H1 (cell line): ENCODE data around the gene ACACA. TPM values are rescaled to one million over a fixed set of nuclear protein-coding genes. Genes with fewer than 3 reads are reported as not detected.

Experiments
- CTCF ChIA-PET: fragments of 300-600 bp; sonication (Branson Sonifier 250); formaldehyde crosslinking; loops from one replicate; lab custom pipeline; 2021; ENCODE audit not compliant: partially characterized antibody; lab: Charles Lee
- POLR2A ChIA-PET: fragments of 300-600 bp; sonication (Branson Sonifier 250); formaldehyde crosslinking; loops from one replicate; lab custom pipeline; 2021; ENCODE audit warnings: inconsistent platforms; ENCODE audit not compliant: partially characterized antibody; lab: Charles Lee
- DNase-seq, 2 experiments: peaks; one replicate each; pipeline versions ENCODE4 v3.0.0 to v3.0.0-alpha.2; 2010 to 2022; ENCODE audit warnings: low spot score in 2 of 2, low read depth in 1 of 2, mixed read lengths in 1 of 2
- FAIRE-seq: peaks from 2 replicates; lab custom pipeline; 2011; peaks lifted over from hg19 to GRCh38; lab: Jason Lieb, UNC
- H2AFZ ChIP-seq: 2 replicates; pipeline ENCODE4 v1.8.1; 2012; ENCODE audit warnings: low read length, inconsistent platforms
- H2AK5ac ChIP-seq: 2 replicates; pipeline ENCODE4 v1.6.1; 2013; ENCODE audit warnings: low read depth, low read length
- H2BK120ac ChIP-seq: replicated peaks from 2 replicates; pipeline ENCODE3; 2013; ENCODE audit warnings: low read depth, low read length, inconsistent platforms
- H2BK12ac ChIP-seq: 2 replicates; pipeline ENCODE4 v1.6.1; 2013; ENCODE audit warnings: low read depth, low read length
- H2BK15ac ChIP-seq: 2 replicates; pipeline ENCODE4 v1.6.1; 2013; ENCODE audit warnings: low read length
- H2BK20ac ChIP-seq: 2 replicates; pipeline ENCODE4 v1.6.1; 2013; ENCODE audit warnings: low read length
- H2BK5ac ChIP-seq: 2 replicates; pipeline ENCODE4 v1.6.1; 2013; ENCODE audit warnings: low read depth, low read length
- H3K14ac ChIP-seq: 2 replicates; pipeline ENCODE4 v1.6.1; 2013; ENCODE audit warnings: inconsistent platforms; ENCODE audit not compliant: insufficient read length
- H3K18ac ChIP-seq: 2 replicates; pipeline ENCODE4 v1.6.1; 2013; ENCODE audit warnings: low read length; ENCODE audit errors: extremely low read depth
- H3K23ac ChIP-seq: 2 replicates; pipeline ENCODE4 v1.6.1; 2013; ENCODE audit warnings: inconsistent platforms; ENCODE audit not compliant: insufficient read length
- H3K23me2 ChIP-seq: 2 replicates; pipeline ENCODE4 v1.6.1; 2013; ENCODE audit warnings: low read depth, low read length
- H3K27ac ChIP-seq: 2 replicates; pipeline ENCODE4 v1.6.1; 2011; ENCODE audit warnings: low read depth, low read length, inconsistent platforms
- H3K27me3 ChIP-seq, 4 experiments: replicated peaks in 1 of 4; 1 replicate in 1 of 4; 2 replicates in 3 of 4; pipeline versions ENCODE4 v1.6.1 to v1.8.1; 2011 to 2013; ENCODE audit warnings: low read length in 3 of 4, mild to moderate bottlenecking in 3 of 4, inconsistent platforms in 2 of 4, mixed read lengths in 2 of 4, moderate library complexity in 1 of 4; ENCODE audit not compliant: control insufficient read depth in 3 of 4, insufficient read depth in 3 of 4; ENCODE audit errors: extremely low read depth in 1 of 4
- H3K36me3 ChIP-seq, 4 experiments: 2 replicates each; pipeline versions ENCODE4 v1.6.1 to v1.8.1; 2011 to 2013; ENCODE audit warnings: mild to moderate bottlenecking in 4 of 4, low read length in 3 of 4, moderate library complexity in 2 of 4, control low read depth in 1 of 4, inconsistent platforms in 1 of 4; ENCODE audit not compliant: insufficient read depth in 4 of 4, control insufficient read depth in 2 of 4
- H3K4ac ChIP-seq: replicated peaks from 2 replicates; pipeline ENCODE3; 2013; ENCODE audit warnings: low read length, low read depth, mixed read lengths, inconsistent platforms; ENCODE audit not compliant: insufficient read length
- H3K4me1 ChIP-seq, 4 experiments: replicated peaks in 1 of 4; 1 replicate in 1 of 4; 2 replicates in 3 of 4; pipeline versions ENCODE4 v1.6.1 to v1.8.1; 2011 to 2013; ENCODE audit warnings: low read length in 3 of 4, inconsistent platforms in 2 of 4, mixed read lengths in 1 of 4; ENCODE audit not compliant: insufficient read depth in 4 of 4, control insufficient read depth in 3 of 4
- H3K4me2 ChIP-seq, 2 experiments: 2 replicates each; pipeline versions ENCODE4 v1.6.1 to v1.8.1; 2011 to 2013; ENCODE audit warnings: low read depth in 2 of 2, low read length in 2 of 2, control low read depth in 1 of 2, inconsistent platforms in 1 of 2, mild to moderate bottlenecking in 1 of 2; ENCODE audit not compliant: insufficient read depth in 1 of 2
- H3K4me3 ChIP-seq, 4 experiments: fragments of 200-600, 300-600 bp in 1 of 4; sonication (generic), shearing (Covaris generic), sonication (Bioruptor Twin) in 1 of 4; 2 replicates each; pipeline versions ENCODE4 v1.5.1 to v1.8.1; 2011 to 2016; ENCODE audit warnings: low read length in 4 of 4, low read depth in 3 of 4, control low read depth in 2 of 4, inconsistent platforms in 2 of 4, mild to moderate bottlenecking in 2 of 4, mixed read lengths in 1 of 4, moderate library complexity in 1 of 4; ENCODE audit not compliant: insufficient read depth in 2 of 4; ENCODE audit errors: extremely low read depth in 1 of 4
- H3K56ac ChIP-seq: replicated peaks from 2 replicates; pipeline ENCODE3; 2013; ENCODE audit warnings: low read depth, mild to moderate bottlenecking, mixed read lengths, low read length, inconsistent platforms; ENCODE audit not compliant: insufficient read length
- H3K79me1 ChIP-seq: 2 replicates; pipeline ENCODE4 v1.6.1; 2013; ENCODE audit warnings: low read depth, low read length, control low read depth
- H3K79me2 ChIP-seq, 2 experiments: 2 replicates each; pipeline versions ENCODE4 v1.6.1 to v1.8.1; 2012 to 2013; ENCODE audit warnings: low read length in 2 of 2, mild to moderate bottlenecking in 2 of 2, inconsistent platforms in 1 of 2; ENCODE audit not compliant: insufficient read depth in 2 of 2, control insufficient read depth in 1 of 2
- H3K9ac ChIP-seq, 4 experiments: replicated peaks in 1 of 4; 1 replicate in 1 of 4; 2 replicates in 3 of 4; pipeline versions ENCODE4 v1.6.1 to v1.8.1; 2011 to 2013; ENCODE audit warnings: low read depth in 3 of 4, low read length in 3 of 4, control low read depth in 2 of 4, mild to moderate bottlenecking in 2 of 4, moderate library complexity in 2 of 4, inconsistent platforms in 1 of 4; ENCODE audit errors: extremely low read depth in 1 of 4
- H3K9me3 ChIP-seq, 2 experiments: 2 replicates each; pipeline versions ENCODE4 v1.6.1 to v1.8.1; 2012 to 2013; ENCODE audit warnings: mild to moderate bottlenecking in 2 of 2, moderate library complexity in 2 of 2, control low read depth in 1 of 2, inconsistent platforms in 1 of 2, low read depth in 1 of 2, low read length in 1 of 2, mixed read lengths in 1 of 2; ENCODE audit not compliant: insufficient read depth in 2 of 2
- H4K20me1 ChIP-seq, 2 experiments: replicated peaks in 1 of 2; 2 replicates each; pipeline versions ENCODE3 to v1.8.1; 2011 to 2013; ENCODE audit warnings: inconsistent platforms in 2 of 2, low read length in 2 of 2, mild to moderate bottlenecking in 1 of 2; ENCODE audit not compliant: insufficient read depth in 2 of 2, control insufficient read depth in 1 of 2
- H4K5ac ChIP-seq: 2 replicates; pipeline ENCODE4 v1.6.1; 2013; ENCODE audit warnings: low read length, low read depth, mixed read lengths, inconsistent platforms; ENCODE audit not compliant: insufficient read length
- H4K8ac ChIP-seq: 2 replicates; pipeline ENCODE4 v1.8.0; 2013; ENCODE audit warnings: mild to moderate bottlenecking, moderate library complexity, low read length, inconsistent platforms; ENCODE audit not compliant: insufficient read depth; ENCODE audit errors: extremely low read depth
- H4K91ac ChIP-seq: replicated peaks from 2 replicates; pipeline ENCODE3; 2013; ENCODE audit warnings: low read length, mixed read lengths, inconsistent platforms; ENCODE audit not compliant: insufficient read length
- BCL11A ChIP-seq, 2 experiments: IDR thresholded peaks; one replicate each; pipeline ENCODE4 v1.6.1; 2011; ENCODE audit warnings: low read depth in 2 of 2, low read length in 2 of 2, mild to moderate bottlenecking in 2 of 2
- EGR1 ChIP-seq: IDR thresholded peaks from 2 replicates; pipeline ENCODE4 v1.6.1; 2011; ENCODE audit warnings: low read depth, low read length, borderline replicate concordance
- HDAC2 ChIP-seq, 2 experiments: fragments of 300-600 bp in 1 of 2; sonication (generic) in 1 of 2; IDR thresholded peaks; 2 replicates each; pipeline ENCODE4 v1.6.1; 2011 to 2012; ENCODE audit warnings: low read depth in 2 of 2, low read length in 2 of 2, mild to moderate bottlenecking in 2 of 2, moderate library complexity in 2 of 2, borderline replicate concordance in 1 of 2, inconsistent platforms in 1 of 2
- KDM5A ChIP-seq: fragments of 200-600 bp; IDR thresholded peaks from 2 replicates; pipeline ENCODE4 v1.7.1; 2012; ENCODE audit warnings: mild to moderate bottlenecking, low read length, inconsistent platforms, mixed read lengths
- NRF1 ChIP-seq: IDR thresholded peaks from 2 replicates; pipeline ENCODE4 v1.6.1; 2011; ENCODE audit warnings: mild to moderate bottlenecking, low read depth, low read length, improper control_type of control experiment
- RXRA ChIP-seq: IDR thresholded peaks from 2 replicates; pipeline ENCODE4 v1.6.1; 2011; ENCODE audit warnings: low read depth, mild to moderate bottlenecking, low read length, moderate library complexity; ENCODE audit not compliant: insufficient read depth
- SAP30 ChIP-seq: fragments of 300-600 bp; sonication (generic); IDR thresholded peaks from 2 replicates; pipeline ENCODE4 v1.7.1; 2012; ENCODE audit warnings: low read length, moderate library complexity, mild to moderate bottlenecking, inconsistent platforms; ENCODE audit not compliant: insufficient read depth, insufficient replicate concordance
- SIX5 ChIP-seq: IDR thresholded peaks from 2 replicates; pipeline ENCODE4 v1.6.1; 2011; ENCODE audit warnings: mild to moderate bottlenecking, low read depth, low read length
- SP1 ChIP-seq: IDR thresholded peaks from 2 replicates; pipeline ENCODE4 v1.6.1; 2011; ENCODE audit warnings: low read depth, low read length
- SP2 ChIP-seq: IDR thresholded peaks from 2 replicates; pipeline ENCODE4 v1.6.1; 2012; ENCODE audit warnings: mild to moderate bottlenecking, low read length, inconsistent platforms
- TCF12 ChIP-seq: IDR thresholded peaks from 2 replicates; pipeline ENCODE4 v1.6.1; 2011; ENCODE audit warnings: low read depth, mild to moderate bottlenecking, low read length
- WGBS, 2 experiments: shearing (Covaris generic) in 1 of 2; methylation state at CpG; one replicate each; pipeline versions ENCODE4 v1.1.6 to v1.1.7; 2013 to 2015; ENCODE audit warnings: low lambda C conversion rate in 2 of 2, mixed read lengths in 2 of 2, inconsistent platforms in 1 of 2, low coverage in 1 of 2, missing lambda C conversion rate in 1 of 2; ENCODE audit not compliant: insufficient replicate concordance in 2 of 2, insufficient coverage in 1 of 2, insufficient read length in 1 of 2; ENCODE audit errors: extremely low coverage in 1 of 2, missing lambda C conversion rate in 1 of 2; 5-methylcytosine and 5-hydroxymethylcytosine counted together
- polyA plus RNA-seq, 7 experiments: library from polyadenylated mRNA; depleted of rRNA in 3 of 7; stranded (reverse) in 5 of 7; unstranded in 2 of 7; fragments of >200 nt in 5 of 7; fragments of 200-250 nt in 2 of 7; gene quantifications; 1 replicate in 5 of 7; 2 replicates in 1 of 7; 4 replicates in 1 of 7; pipeline versions ENCODE4 v1.2.1 to v1.2.3, GENCODE V29; 2011 to 2013; ENCODE audit warnings: missing spikeins in 2 of 7, mixed read lengths in 2 of 7
- total RNA-seq: library from RNA; stranded (reverse); fragmentation: NEBNext Ultra II Directional; extraction: Animal tissue kit (Norgen Biotek cat#: 25700); gene quantifications from 2 replicates; pipeline ENCODE4 v1.2.1, GENCODE V29; 2021
- TF ChIP-seq, protein P1 (sequence below): IDR thresholded peaks from 2 replicates; pipeline ENCODE4 v1.6.1; 2012; ENCODE audit warnings: inconsistent platforms
- TF ChIP-seq, protein P2 (sequence below): IDR thresholded peaks from 2 replicates; pipeline ENCODE4 v1.6.1; 2011; ENCODE audit warnings: low read depth, mild to moderate bottlenecking, low read length; ENCODE audit not compliant: insufficient read depth

ACACA gene
- total and polyA plus RNA-seq, 2 of the 8 experiments (the other 6 are each of a cell fraction or from before 2014, with no cell fraction given), result 74.0 to 160 TPM

DNA sequence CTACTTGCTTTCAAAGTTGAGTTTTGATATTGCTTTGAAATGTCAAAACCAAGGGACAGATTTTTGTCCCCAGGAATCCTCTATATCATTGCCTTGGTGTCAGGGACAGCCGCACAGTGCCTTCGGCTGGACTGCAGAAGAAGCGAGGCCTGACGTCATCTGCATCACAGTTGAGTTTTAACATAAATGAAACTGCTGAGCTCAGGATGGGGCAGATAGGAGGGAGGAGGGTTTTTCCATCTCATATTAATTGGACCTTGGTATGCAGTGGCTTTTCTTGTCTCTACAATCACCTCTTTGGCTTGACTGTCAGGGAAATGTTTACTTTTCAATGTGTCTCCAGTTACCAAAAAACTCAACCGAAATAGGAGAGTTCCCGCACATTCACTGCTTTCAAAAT lies 346.5 kb downstream of the ACACA start:
- no peak overlapping the region for H4K8ac ChIP-seq
- H3K4me2 ChIP-seq, result no peak overlapping the region
- no peak overlapping the region for H3K4ac ChIP-seq
- ChIA-PET POLR2A (no interaction called here), CTCF (interaction anchor here (0.6 to 1.6 kb wide), 5 partner anchors 10 to 428 kb away, joined by 3 to 10 read pairs (median 4); no protein-coding TSS in a partner anchor)
- no peak overlapping the region for H3K9ac ChIP-seq
- no peak overlapping the region for H3K56ac ChIP-seq
- no peak overlapping the region for H3K14ac ChIP-seq
- no peak overlapping the region for H4K5ac ChIP-seq
- H3K9me3 ChIP-seq, result no peaks in the 10 kb centered on the region
- peaks cover 7 to 22% (median 9%) of the 10 kb centered on the region in 4 experiments for H3K4me1 ChIP-seq
- no peak overlapping the region for H2AK5ac ChIP-seq
- no peak overlapping the region for H3K23ac ChIP-seq
- no peaks in the 10 kb centered on the region for H3K79me1 ChIP-seq
- no peak overlapping the region; the same call in 1 of the 2 replicates for H2BK15ac ChIP-seq
- no peaks in the 10 kb centered on the region for H3K27me3 ChIP-seq
- peaks cover 0 to 5% (median 0%) of the 10 kb centered on the region in 4 experiments; a peak in 3 of 8 replicates for H3K36me3 ChIP-seq
- H4K91ac ChIP-seq, result no peak overlapping the region
- H2BK120ac ChIP-seq, result no peak overlapping the region
- no peak overlapping the region; the same call in 1 of the 2 replicates for H3K18ac ChIP-seq
- FAIRE-seq (no peak), DNase-seq (no peak)
- no peak overlapping the region for H2BK20ac ChIP-seq
- no peaks in the 10 kb centered on the region for H3K79me2 ChIP-seq
- no peaks in the 10 kb centered on the region for H3K23me2 ChIP-seq
- no peak overlapping the region for H2BK12ac ChIP-seq
- H2AFZ ChIP-seq, result no peak overlapping the region
- no peaks in the 10 kb centered on the region for H4K20me1 ChIP-seq
- 88% methylated on average over 6 of the region's 6 CpGs; no CpG with 5 or more reads in 1 of the 2 experiments for WGBS, 2 experiments
- no peak overlapping the region for H3K4me3 ChIP-seq
- no peak overlapping the region for H2BK5ac ChIP-seq
- no peak overlapping the region for H3K27ac ChIP-seq
- TF ChIP-seq KDM5A (no peak), SP2 (no peak), TCF12 (no peak), BCL11A (IDR thresholded peaks at IDR 0.05; ENCODE audit: low read depth in 2 of 2, low read length in 2 of 2) (no peak), EGR1 (no peak), SP1 (no peak), SAP30 (no peak), RXRA (no peak), NRF1 (no peak), HDAC2 (IDR thresholded peaks at IDR 0.05; ENCODE audit: borderline replicate concordance in 1 of 2, low read depth in 2 of 2, low read length in 2 of 2) (no peak), SIX5 (no peak)
- TF ChIP-seq, protein P1, sequence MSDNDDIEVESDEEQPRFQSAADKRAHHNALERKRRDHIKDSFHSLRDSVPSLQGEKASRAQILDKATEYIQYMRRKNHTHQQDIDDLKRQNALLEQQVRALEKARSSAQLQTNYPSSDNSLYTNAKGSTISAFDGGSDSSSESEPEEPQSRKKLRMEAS, result no peak
- TF ChIP-seq, protein P2, sequence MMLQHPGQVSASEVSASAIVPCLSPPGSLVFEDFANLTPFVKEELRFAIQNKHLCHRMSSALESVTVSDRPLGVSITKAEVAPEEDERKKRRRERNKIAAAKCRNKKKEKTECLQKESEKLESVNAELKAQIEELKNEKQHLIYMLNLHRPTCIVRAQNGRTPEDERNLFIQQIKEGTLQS, result no peak
